Right renal pelvis (tissue), 4 donors: ENCODE data around the gene MCCC1. TPM values are rescaled to one million over a fixed set of nuclear protein-coding genes. Genes with fewer than 3 reads are reported as not detected.
"Not testable (repeated sequence)": the region's sequence is repeated elsewhere in the genome, so short reads cannot be mapped to it uniquely, and the experiment has no call there.

ENCODE experiments used
- DNase-seq, 4 donors: peaks; one replicate each; pipeline ENCODE4 v3.0.0-alpha.2; 2013; ENCODE audit warnings: low read depth in 4 of 4, low spot score in 3 of 4, missing footprints in 1 of 4
- polyA plus RNA-seq, 4 donors: library from polyadenylated mRNA; unstranded; fragments of 120-200 nt; gene quantifications; one replicate each; pipeline ENCODE4 v1.2.1, GENCODE V29; 2013; ENCODE audit not compliant: insufficient read length in 4 of 4

Gene MCCC1
- polyA plus RNA-seq, 4 donors = 55.4 to 70.6 (median 62.0) TPM

DNA sequence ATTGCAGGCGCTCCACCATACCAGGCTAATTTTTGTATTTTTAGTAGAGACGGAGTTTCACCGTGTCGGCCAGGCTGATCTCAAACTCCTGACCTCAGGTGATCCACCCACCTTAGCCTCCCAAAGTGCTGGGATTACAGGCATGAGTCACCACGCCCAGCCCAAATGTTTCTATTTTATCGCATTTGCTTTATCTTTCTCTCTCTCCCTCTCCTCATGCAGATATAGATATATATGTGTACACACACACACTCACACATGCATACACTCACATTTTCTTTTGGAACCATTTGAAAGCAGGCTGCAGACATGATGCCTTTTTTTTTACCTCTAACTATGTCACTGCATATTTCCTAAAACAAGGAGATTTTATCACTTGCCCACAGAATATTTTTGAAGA lies 7.3 kb upstream of the MCCC1 start:
- no peak for DNase-seq

DNA sequence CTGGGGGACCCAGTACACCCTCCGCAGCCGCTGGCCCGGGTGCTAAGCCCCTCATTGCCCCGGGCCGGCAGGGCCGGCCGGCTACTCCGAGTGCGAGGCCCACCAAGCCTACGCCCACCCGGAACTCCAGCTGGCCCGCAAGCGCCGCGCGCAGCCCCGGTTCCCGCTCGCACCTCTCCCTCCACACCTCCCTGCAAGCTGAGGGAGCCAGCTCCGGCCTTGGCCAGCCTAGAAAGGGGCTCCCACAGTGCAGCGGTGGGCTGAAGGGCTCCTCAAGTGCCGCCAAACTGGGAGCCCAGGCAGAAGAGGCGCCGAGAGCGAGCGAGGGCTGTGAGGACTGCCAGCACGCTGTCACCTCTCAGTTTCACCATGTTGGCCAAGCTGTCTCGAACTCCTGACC lies 4.7 kb upstream of the MCCC1 start:
- not testable (repeated sequence) for DNase-seq

DNA sequence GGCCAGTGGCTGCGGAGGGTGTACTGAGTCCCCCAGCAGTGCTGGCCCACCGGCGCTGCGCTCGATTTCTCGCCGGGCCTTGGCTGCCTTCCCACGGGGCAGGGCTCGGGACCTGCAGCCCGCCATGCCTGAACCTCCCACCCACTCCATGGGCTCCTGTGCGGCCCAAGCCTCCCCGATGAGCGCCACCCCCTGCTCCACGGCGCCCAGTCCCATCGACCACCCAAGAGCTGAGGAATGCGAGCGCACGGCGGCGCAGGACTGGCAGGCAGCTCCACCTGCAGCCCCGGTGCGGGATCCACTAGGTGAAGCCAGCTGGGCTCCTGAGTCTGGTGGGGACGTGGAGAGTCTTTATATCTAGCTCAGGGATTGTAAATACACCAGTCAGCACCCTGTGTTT lies 1.7 kb upstream of the MCCC1 start:
- DNase-seq = not testable (repeated sequence)

DNA sequence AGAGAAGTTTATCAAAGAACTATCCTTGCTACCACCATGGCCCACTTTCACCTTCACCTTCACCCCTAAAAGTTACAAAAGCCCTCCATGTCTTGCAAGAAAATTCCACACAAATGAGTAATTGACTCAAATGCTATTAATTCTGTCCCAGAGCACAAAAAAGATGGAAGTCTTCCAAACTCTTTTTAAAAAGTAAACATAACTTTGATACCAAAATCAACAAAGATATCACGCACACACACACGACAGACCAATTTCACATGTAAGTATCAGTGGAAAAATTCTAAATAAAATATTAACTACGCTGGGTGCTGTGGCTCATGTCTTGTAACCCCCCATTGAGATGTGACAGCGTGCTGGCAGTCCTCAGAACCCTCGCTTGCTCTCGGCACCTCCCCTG lies 1.1 kb upstream of the MCCC1 start:
- no peak for DNase-seq

DNA sequence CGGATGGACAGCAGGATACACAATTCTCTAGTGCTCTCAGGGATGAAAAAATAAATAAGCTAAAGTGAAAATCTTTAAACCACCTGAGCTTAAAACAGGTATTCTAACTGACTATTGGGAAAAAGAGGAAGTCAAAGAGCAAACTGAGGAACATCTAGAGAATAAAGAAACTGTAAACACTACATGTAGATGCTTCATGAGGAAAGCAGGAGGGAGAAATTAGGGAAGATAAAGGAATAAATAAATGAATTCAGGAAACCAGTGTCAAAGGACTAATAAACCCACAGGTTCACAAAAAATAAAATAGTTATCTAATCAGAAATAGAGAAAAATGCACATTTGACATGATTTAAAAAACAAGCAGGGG lies 525 bp upstream of the MCCC1 start:
- DNase-seq = no peak

DNA sequence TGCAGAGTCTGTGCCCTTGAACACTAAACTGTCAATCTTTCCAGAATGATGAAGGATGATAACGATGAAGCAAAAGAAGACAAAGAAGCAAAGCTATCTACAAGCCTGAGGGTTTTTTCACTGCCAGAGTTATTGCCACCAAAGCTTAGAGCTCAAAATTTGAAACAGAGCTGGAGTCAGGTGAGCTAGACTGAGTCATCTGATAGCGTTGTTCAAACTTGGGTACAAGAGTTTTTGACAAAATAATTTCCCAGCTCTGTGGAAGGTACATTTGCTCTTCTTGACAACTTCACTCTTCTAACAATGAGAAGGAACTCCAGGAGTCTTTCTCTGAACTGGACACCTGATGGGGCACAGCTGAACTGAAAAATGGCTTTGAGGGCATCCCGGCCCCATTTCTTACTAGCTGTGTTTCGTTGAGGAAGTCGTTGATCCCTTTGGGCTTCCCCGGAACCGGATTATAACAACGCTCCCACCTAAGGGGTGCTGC lies 715 bp downstream of the MCCC1 start:
- DNase-seq = no peak

DNA sequence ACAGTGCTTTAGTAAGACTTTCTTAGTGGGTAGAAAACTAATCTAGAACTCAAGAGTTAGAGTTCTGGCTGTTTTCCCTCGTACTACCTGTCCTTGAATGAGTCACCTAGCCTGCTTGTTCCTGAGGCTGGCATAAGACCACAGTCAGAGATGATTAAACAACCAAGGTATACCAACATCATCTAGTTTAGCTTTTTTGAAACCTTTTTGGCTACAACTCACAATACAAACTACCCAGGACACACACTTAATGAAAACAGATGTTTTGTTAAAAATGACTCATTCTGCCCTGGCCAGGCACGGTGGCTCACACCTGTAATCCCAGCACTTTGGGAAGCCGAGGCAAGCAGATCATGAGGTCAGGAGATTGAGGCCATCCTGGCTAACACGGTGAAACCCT lies 4.6 kb downstream of the MCCC1 start:
- no peak for DNase-seq

DNA sequence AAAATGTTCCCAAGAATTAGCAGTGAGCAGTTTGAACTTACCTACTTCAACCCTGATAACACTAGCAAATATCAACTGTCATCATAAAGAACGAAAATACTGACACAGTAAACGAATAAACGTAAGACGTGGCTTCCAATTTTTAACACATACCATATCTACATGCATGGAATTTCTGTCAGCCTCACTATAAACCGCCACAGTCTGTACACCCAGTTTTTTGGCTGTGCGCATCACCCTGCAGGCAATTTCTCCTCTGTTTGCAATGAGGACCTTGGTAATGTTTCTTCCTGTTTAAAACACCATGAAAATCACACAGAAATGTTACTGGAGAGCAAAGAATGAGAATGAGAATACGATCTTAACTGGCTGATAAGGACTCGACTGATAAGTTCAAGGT lies 7.0 kb downstream of the MCCC1 start:
- DNase-seq = no peak

DNA sequence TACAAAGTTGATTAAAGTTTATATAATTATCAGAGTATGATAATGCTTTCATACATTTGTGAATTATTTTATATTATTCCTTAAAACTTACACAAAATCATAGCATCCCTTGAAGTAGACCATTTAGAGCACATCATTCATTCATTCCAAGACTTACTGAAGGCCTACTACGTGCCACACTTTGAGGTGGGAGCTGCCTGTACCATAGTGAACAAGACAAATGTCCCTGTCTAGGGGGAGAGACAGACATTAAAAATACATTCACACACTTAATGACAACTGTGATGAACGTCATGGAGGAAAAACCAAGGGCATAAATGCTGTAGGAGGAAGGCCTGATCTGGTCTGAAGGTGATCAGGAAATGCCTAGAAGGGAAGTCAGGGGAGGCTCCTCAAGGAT lies 12.1 kb downstream of the MCCC1 start:
- no peak for DNase-seq

DNA sequence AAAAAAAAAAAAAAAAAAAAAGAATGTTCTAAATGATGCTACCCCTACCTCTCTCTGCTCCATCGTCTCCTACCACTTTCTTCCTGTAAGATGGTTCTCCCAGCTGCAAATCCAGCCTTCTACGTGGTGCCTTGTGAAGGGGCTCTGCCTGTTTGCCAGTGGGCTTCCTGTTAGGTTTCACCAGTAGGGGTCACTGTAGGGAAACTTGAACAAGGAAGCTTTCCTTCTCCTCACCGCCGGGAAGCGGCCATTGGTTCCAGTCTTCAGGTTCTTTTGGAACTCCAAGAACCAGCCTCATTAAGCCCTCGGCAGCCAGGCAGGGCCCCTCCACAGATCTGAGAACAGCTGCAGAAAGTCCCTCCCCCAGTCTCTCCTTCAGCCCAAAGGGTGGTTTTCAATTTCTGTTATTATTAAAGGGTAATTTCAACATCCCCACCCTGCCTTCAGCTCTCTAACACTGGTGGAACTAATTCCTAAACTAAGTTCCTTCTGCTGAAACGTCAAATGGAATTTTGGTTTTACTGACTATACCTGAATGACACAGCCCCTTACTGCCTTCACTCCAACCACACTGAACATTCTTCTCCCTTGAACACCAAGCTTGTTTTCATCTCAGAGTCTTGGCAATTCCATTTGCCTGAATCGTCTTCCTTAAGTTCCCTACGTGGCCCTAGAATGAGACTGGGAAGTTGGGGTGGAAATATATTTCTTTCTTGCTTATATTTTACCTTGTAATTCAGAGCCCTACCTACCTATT lies 13.5 kb downstream of the MCCC1 start:
- DNase-seq = no peak

DNA sequence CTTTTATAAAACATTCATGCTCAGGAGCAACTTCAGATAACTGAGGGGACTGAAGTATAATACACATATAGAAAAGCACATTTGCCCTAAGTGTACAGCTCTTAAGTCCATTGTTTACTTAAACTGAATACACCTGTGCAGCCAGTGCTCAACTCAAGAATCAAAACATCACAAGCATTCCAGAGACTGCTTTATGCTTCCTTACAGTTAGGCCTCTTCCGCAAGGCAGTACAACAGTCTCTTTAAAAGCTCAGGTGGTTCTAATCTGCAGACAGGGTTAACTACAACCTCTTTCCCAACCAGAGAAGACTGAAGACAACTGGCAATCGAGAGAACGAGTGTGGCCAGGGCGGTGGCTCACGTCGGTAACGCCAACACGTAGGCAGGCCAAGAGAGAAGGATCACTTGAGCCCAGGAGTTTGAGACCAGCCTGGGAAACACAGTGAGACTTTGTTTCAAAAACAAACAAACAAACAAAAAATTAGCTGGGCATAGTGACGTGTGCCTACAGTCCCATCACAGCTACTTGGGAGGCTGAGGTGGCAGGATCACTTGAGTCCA lies 16.9 kb downstream of the MCCC1 start:
- DNase-seq = no peak

DNA sequence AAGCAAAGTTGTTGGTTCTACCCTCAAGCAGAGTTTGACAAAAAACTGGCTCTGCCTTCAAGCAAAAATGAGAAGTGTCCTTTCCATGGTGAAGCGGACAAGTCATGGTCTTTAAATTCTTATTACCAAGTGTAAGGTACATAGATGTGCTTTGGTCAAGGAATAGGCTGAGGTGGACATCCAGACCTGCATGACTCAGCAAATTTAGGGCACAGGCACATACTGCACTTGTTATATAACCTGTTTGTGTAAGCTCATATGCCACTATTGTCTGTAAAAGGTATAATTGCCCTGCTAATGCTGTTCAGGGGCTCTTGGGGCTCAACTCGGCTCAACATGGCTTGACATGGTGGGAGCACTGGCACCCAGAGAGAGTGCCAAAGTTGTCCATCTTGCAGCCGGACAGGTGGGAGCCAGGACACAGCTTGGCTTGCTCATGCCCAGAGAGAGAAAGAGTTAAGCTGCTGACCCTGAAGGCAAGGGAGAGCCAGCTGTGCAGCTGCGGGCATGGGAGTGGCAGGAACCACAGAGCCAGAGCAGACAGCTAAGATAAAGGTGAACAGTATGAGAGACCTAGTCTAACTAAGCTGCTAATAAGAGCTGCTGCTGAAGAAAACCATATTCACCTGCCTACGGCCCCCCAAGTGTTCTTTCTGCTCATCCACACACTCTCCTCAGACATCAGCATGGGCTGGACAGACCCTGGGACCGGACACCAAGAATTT lies 17.7 kb downstream of the MCCC1 start:
- no peak for DNase-seq

DNA sequence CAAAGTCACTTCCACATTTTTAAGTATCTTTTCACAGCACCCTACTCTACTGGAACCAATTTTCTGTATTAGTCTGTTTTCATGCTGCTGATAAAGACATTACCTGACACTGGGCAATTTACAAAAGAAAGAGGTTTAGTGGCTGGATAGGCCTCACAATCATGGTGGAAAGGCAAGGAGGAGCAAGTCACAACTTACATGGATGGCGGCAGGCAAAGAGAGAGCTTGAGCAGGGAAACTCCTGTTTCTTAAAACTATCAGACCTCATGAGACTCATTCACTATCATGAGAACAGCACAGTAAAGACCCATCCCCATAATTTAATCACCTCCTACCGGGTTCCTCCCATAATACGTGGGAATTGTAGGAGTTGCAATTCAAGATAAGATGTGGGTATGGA lies 18.7 kb downstream of the MCCC1 start:
- DNase-seq = no peak

DNA sequence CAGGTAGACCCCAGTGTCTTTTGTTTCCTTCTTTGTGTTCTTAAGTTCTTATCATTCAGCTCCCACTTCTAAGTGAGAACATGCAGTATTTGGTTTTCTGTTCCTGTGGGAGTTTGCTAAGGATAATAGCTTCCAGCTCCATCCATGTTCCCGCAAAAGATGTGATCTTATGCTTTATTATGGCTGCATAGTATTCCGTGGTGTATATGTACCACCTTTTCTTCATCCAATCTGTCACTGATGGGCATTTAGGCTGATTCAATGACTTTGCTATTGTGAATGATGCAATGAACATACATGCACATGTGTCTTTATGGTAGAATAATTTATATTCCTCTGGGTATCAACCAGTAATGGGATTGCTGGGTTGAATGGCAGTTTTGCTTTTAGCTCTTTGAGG lies 24.4 kb downstream of the MCCC1 start:
- DNase-seq = no peak

DNA sequence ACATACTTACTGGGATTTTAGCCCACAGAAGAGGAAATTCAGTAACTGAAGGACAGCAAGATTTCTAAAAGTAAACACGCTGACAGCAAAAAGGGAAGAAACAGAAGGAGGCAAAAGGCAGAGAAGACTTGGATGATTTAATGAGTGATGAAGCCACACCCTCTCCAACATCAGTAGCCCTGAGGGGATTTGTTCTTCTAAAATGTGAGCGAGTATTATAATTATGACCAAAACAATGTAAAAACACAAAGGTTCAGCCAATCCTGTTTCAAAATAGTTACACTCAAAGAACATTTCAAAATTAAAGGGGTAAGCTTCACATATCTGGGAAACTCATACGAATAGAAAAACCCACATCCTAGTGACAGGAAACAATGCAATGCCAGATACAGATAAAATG lies 25.0 kb downstream of the MCCC1 start:
- no peak for DNase-seq

DNA sequence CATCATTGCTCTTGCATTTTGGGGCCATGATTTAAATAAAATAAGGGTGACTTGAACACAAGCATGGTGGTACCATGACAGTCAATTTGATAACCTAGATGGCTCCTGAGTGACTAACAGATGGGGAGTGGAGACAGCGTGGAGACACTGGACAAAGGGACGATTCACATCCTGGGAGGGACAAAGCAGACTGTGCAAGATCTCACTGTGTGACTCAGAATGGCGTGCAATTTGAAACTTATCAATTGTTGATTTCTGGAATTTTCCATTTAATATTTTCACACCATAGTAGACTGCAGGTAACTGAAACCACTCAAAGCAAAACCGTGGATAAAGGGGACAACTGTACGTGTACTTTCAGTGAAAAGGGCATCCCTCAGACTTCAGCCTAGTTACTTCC lies 25.5 kb downstream of the MCCC1 start:
- no peak for DNase-seq

DNA sequence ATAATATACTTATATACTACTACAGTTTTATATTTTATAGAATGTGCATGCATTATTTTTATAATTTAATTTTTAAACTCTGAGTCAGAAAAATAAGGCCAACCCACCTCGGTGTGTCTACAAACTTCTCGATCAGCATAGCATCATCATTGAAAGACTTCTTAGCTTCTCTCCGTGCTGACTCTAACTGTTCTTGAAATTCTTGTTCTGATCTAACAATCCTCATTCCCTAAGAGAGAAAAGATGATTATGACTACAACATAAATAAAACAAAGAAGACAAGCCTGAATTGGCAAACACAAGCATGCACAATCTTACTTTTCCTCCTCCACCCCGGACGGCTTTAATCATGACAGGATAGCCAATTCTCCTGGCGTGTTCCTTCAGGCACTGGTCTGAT lies 28.4 kb downstream of the MCCC1 start:
- no peak for DNase-seq

DNA sequence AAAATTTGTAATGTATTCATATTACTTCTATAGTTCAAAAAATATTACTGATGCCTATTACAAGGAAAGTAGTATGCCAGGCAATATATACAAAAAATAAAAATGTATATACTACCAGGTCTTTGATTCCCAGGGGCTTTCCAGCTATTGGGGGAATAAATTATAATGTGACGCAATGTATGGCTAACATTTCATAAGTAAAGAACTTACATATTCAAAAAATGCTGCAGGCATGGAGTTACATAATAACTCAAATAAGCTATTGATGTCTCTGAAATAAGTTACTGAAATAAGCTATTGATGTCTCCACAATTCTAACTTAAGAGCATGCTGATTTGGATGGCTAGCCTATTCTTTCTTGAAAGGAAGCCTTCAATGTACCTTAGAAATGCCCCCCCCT lies 30.2 kb downstream of the MCCC1 start:
- DNase-seq = no peak

DNA sequence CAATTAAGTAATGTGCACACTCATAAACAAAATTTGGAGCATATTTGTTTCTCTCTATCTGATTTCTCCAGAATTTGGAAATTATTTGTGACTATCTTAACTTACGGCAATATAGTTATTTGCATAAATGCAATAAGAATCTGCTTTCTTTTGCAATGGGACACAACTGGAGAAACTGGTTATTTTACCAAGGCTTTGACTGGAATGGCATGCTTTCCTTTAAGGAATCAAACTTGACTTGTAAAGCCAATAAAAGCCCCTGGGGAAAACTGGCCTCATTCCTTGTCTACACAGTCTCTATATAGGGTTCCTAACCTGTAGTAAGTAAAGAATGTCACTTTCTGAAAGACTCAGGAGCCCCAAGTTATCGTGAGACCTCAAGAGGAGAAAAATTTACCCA lies 32.4 kb downstream of the MCCC1 start:
- not testable (repeated sequence) for DNase-seq

DNA sequence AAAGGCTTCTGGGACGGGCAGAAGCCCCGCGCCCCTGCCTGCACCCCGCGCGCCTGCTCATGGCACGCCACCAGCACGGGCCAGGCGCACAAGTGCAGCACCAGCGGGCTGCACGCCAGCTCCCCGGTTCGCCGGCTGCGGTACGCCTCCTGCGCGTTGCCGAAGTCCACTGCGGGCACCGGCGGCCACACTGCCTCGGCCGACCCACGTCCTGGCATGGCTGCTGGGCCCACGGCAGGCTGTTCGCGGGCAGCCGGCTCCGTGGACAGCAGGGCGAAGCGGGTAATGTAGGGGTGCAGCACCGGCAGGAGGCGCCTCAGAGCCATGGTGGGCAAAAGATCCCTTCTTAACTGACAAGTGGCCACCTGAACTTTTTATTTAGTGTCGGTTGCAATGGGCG lies 34.8 kb downstream of the MCCC1 start:
- DNase-seq = no peak

DNA sequence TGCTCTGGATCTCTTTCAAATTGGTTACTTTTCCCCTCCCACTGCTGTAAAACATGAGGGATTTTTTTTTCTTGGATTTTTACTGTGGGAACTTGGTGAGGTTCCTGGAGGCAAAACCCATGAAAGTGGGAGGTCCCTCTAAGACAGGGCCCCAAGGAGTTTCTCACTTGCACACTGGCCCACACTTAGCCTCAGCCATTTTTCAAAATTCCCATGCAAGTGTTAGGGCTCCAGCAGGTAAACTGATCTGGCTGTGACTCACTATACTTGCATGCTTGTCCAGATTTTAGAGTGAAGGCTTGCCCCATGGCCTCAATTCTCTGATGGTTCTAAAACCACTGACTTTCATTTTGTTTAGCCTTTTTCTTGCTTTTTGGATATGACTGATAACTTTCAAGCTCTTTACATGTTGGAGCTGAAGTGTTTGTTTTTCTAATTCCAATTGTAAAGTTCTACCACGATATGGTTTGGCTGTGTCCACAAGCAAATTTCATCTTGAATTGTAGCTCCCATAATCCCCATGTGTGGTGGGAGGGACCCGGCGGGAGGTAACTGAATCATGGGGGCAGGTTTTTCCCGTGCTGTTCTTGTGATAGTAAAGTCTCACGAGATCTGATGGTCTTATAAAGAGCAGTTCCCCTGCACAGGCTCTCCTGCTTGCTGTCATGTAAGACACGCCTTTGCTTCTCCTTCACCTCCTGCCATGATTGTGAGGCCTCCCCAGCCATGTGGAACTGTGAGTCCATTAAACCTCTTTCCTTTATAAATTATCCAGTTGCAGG lies 37.7 kb downstream of the MCCC1 start:
- no peak for DNase-seq
